ENCODE measurements around the gene NSF. TPM values are rescaled to one million over a fixed set of nuclear protein-coding genes. Genes with fewer than 3 reads are reported as not detected.

NSF gene
- polyA plus RNA-seq, 6 donors from 2014 or later: 14.9 to 29.8 (median 18.9) TPM

- Mint-ChIP-seq H3K9me3 (no peaks in the 10 kb centered on the region), H3K27ac (peak overlapping the region in 2 of 6 donors; percentile 67 to 70), H3K27me3 (peaks cover 0 to 7% (median 0%) of the 10 kb centered on the region in 3 donors), H3K36me3 (no peaks in the 10 kb centered on the region), H3K4me1 (peaks cover 16 to 29% (median 19%) of the 10 kb centered on the region in 3 donors), H3K4me3 (peak overlapping the region; percentile 75 to 93 (median 88))
- DNase-seq: peak; percentile 31
- ATAC-seq (ENCODE audit: low read depth in 2 of 2): peak; percentile 57 to 61
Measured at GRCh38 chr17:46771561-46772474, 181.3 kb downstream of the NSF start.

GRCh38 chr17:46772475-46773220 is 182.2 kb downstream of the NSF start:
- H3K36me3 Mint-ChIP-seq: no peaks in the 10 kb centered on the region
- H3K9me3 Mint-ChIP-seq: no peaks in the 10 kb centered on the region
- DNase-seq: peak; percentile 18
- H3K27ac Mint-ChIP-seq: peak overlapping the region in 3 of 6 donors; percentile 30 to 67 (median 52)
- peaks cover 0 to 11% (median 0%) of the 10 kb centered on the region in 3 donors for H3K27me3 Mint-ChIP-seq
- H3K4me1 Mint-ChIP-seq: peaks cover 19 to 25% (median 20%) of the 10 kb centered on the region in 3 donors
- ATAC-seq (ENCODE audit: low read depth in 2 of 2): no peak
- peak overlapping the region; percentile 75 to 93 (median 88) for H3K4me3 Mint-ChIP-seq

- H3K36me3 Mint-ChIP-seq: no peaks in the 10 kb centered on the region
- H3K4me3 Mint-ChIP-seq: peak overlapping the region; percentile 73 to 93 (median 88)
- ATAC-seq (ENCODE audit: low read depth in 2 of 2) (peak; percentile 45 to 49), DNase-seq (peak; percentile 19)
- peak overlapping the region in 2 of 6 donors; percentile 30 to 52 for H3K27ac Mint-ChIP-seq
- H3K27me3 Mint-ChIP-seq: peaks cover 0 to 17% (median 0%) of the 10 kb centered on the region in 3 donors
- H3K4me1 Mint-ChIP-seq: peaks cover 19 to 25% (median 24%) of the 10 kb centered on the region in 3 donors
- no peaks in the 10 kb centered on the region for H3K9me3 Mint-ChIP-seq
Measured at GRCh38 chr17:46773221-46773605, 182.7 kb downstream of the NSF start.

GRCh38 chr17:46773676-46774075 is 183.2 kb downstream of the NSF start:
- Mint-ChIP-seq H3K4me1 (peaks cover 19 to 25% (median 24%) of the 10 kb centered on the region in 3 donors), H3K36me3 (no peaks in the 10 kb centered on the region), H3K27me3 (peaks cover 0 to 21% (median 0%) of the 10 kb centered on the region in 3 donors), H3K27ac (peak overlapping the region in 1 of 6 donors; percentile 62), H3K4me3 (peak overlapping the region in 1 of 8 donors; percentile 29), H3K9me3 (no peaks in the 10 kb centered on the region)
- DNase-seq (no peak), ATAC-seq (ENCODE audit: low read depth in 2 of 2) (no peak)

- peak overlapping the region in 3 of 8 donors; percentile 5 to 73 (median 14) for H3K4me3 Mint-ChIP-seq
- H3K4me1 Mint-ChIP-seq: peaks cover 19 to 25% (median 24%) of the 10 kb centered on the region in 3 donors
- H3K36me3 Mint-ChIP-seq: no peaks in the 10 kb centered on the region
- peaks cover 0 to 23% (median 0%) of the 10 kb centered on the region in 3 donors for H3K27me3 Mint-ChIP-seq
- no peak overlapping the region for H3K27ac Mint-ChIP-seq
- DNase-seq (no peak), ATAC-seq (ENCODE audit: low read depth in 2 of 2) (no peak)
- no peaks in the 10 kb centered on the region for H3K9me3 Mint-ChIP-seq
Measured at GRCh38 chr17:46774108-46774737, 183.8 kb downstream of the NSF start.

- H3K9me3 Mint-ChIP-seq: no peaks in the 10 kb centered on the region
- DNase-seq (no peak), ATAC-seq (ENCODE audit: low read depth in 2 of 2) (no peak)
- H3K27me3 Mint-ChIP-seq: peaks cover 0 to 23% (median 0%) of the 10 kb centered on the region in 3 donors
- H3K4me3 Mint-ChIP-seq: no peak overlapping the region
- H3K4me1 Mint-ChIP-seq: peaks cover 19 to 27% (median 26%) of the 10 kb centered on the region in 3 donors
- no peaks in the 10 kb centered on the region for H3K36me3 Mint-ChIP-seq
- peak overlapping the region in 1 of 6 donors; percentile 63 for H3K27ac Mint-ChIP-seq
Measured at GRCh38 chr17:46776298-46777005, 186.0 kb downstream of the NSF start.

- H3K27me3 Mint-ChIP-seq: peaks cover 0 to 23% (median 0%) of the 10 kb centered on the region in 3 donors
- H3K27ac Mint-ChIP-seq: no peak overlapping the region
- DNase-seq (no peak), ATAC-seq (ENCODE audit: low read depth in 2 of 2) (no peak)
- peak overlapping the region in 1 of 8 donors; percentile 9 for H3K4me3 Mint-ChIP-seq
- H3K4me1 Mint-ChIP-seq: peaks cover 13 to 27% (median 19%) of the 10 kb centered on the region in 3 donors
- H3K9me3 Mint-ChIP-seq: no peaks in the 10 kb centered on the region
- no peaks in the 10 kb centered on the region for H3K36me3 Mint-ChIP-seq
Measured at GRCh38 chr17:46777943-46778915, 187.8 kb downstream of the NSF start.

GRCh38 chr17:46780003-46780373 is 189.5 kb downstream of the NSF start:
- no peaks in the 10 kb centered on the region for H3K9me3 Mint-ChIP-seq
- DNase-seq (no peak), ATAC-seq (ENCODE audit: low read depth in 2 of 2) (no peak)
- H3K27me3 Mint-ChIP-seq: peaks cover 0 to 33% (median 4%) of the 10 kb centered on the region in 3 donors
- no peak overlapping the region for H3K4me3 Mint-ChIP-seq
- no peaks in the 10 kb centered on the region for H3K36me3 Mint-ChIP-seq
- peaks cover 13 to 25% (median 19%) of the 10 kb centered on the region in 3 donors for H3K4me1 Mint-ChIP-seq
- no peak overlapping the region for H3K27ac Mint-ChIP-seq

GRCh38 chr17:46782250-46782953 is 191.9 kb downstream of the NSF start:
- H3K36me3 Mint-ChIP-seq: no peaks in the 10 kb centered on the region
- no peak overlapping the region for H3K4me3 Mint-ChIP-seq
- peak overlapping the region in 2 of 6 donors; percentile 27 to 60 for H3K27ac Mint-ChIP-seq
- peaks cover 0 to 29% (median 4%) of the 10 kb centered on the region in 3 donors for H3K27me3 Mint-ChIP-seq
- no peaks in the 10 kb centered on the region for H3K9me3 Mint-ChIP-seq
- DNase-seq (peak; percentile 19), ATAC-seq (ENCODE audit: low read depth in 2 of 2) (peak; percentile 77 to 78)
- peaks cover 9 to 25% (median 12%) of the 10 kb centered on the region in 3 donors for H3K4me1 Mint-ChIP-seq

GRCh38 chr17:46783031-46783593 is 192.6 kb downstream of the NSF start:
- Mint-ChIP-seq H3K4me1 (peaks cover 9 to 21% (median 12%) of the 10 kb centered on the region in 3 donors), H3K27me3 (peaks cover 0 to 22% (median 4%) of the 10 kb centered on the region in 3 donors), H3K27ac (no peak overlapping the region), H3K4me3 (no peak overlapping the region), H3K9me3 (no peaks in the 10 kb centered on the region), H3K36me3 (no peaks in the 10 kb centered on the region)
- ATAC-seq (ENCODE audit: low read depth in 2 of 2): no peak
- DNase-seq: no peak

- H3K27ac Mint-ChIP-seq: no peak overlapping the region
- peaks cover 7 to 15% (median 10%) of the 10 kb centered on the region in 3 donors for H3K4me1 Mint-ChIP-seq
- peaks cover 0 to 3% (median 0%) of the 10 kb centered on the region in 7 donors for H3K9me3 Mint-ChIP-seq
- no peak overlapping the region for H3K4me3 Mint-ChIP-seq
- peaks cover 4 to 34% (median 22%) of the 10 kb centered on the region in 3 donors for H3K27me3 Mint-ChIP-seq
- DNase-seq (no peak), ATAC-seq (ENCODE audit: low read depth in 2 of 2) (no peak)
- H3K36me3 Mint-ChIP-seq: peaks cover 0 to 2% of the 10 kb centered on the region in 2 donors
Measured at GRCh38 chr17:46785696-46786095, 195.2 kb downstream of the NSF start.

Measured in naive B cell (primary cell).